Astrocyte of the spinal cord (primary cell): ENCODE measurements around the gene FAM151A.

ENCODE experiments used
- DNase-seq: peaks from one replicate; pipeline ENCODE4 v3.0.0; 2011; ENCODE audit warnings: low read depth, low spot score
- H3K4me3 ChIP-seq: 2 replicates; pipeline ENCODE4 v1.5.1; 2011; ENCODE audit warnings: low read depth, mild to moderate bottlenecking, low read length, moderate library complexity
- CTCF ChIP-seq: IDR thresholded peaks from 2 replicates; pipeline ENCODE4 v1.5.1; 2012; ENCODE audit warnings: low read depth, mild to moderate bottlenecking, low read length, inconsistent platforms
- in situ Hi-C: cut with HindIII; loops from 2 replicates; pipeline ENCODE4 v1.10.0; 2017; ENCODE audit warnings: low sequenced_read_pairs

Gene FAM151A

GRCh38 chr1:54614563-54614962 lies 8.8 kb downstream of the FAM151A start:
- no peak for DNase-seq
- no peak for TF ChIP-seq CTCF
- H3K4me3 ChIP-seq, result no peak overlapping the region
- in situ Hi-C loops, result no loop called here

- in situ Hi-C loops, result no loop called here
- DNase-seq, result no peak
- TF ChIP-seq CTCF, result no peak
- H3K4me3 ChIP-seq, result no peak overlapping the region
Measured at GRCh38 chr1:54614024-54614423, 9.3 kb downstream of the FAM151A start.

GRCh38 chr1:54611621-54612020 lies 11.7 kb downstream of the FAM151A start:
- in situ Hi-C loops, result no loop called here
- TF ChIP-seq CTCF, result no peak

GRCh38 chr1:54610601-54611580 lies 12.4 kb downstream of the FAM151A start:
- H3K4me3 ChIP-seq, result no peak overlapping the region
- no peak for TF ChIP-seq CTCF
- DNase-seq, result peak; percentile 40
- in situ Hi-C loops, result no loop called here

More at GRCh38 chr1:54611621-54612020, 11.7 kb downstream of the FAM151A start:
- DNase-seq, result no peak
- no peak overlapping the region for H3K4me3 ChIP-seq

- in situ Hi-C loops, result no loop called here
- no peak for TF ChIP-seq CTCF
Measured at GRCh38 chr1:54610048-54610447, 13.3 kb downstream of the FAM151A start.

GRCh38 chr1:54609301-54609921 lies 13.9 kb downstream of the FAM151A start:
- in situ Hi-C loops, result no loop called here
- no peak for DNase-seq

More at GRCh38 chr1:54610048-54610447, 13.3 kb downstream of the FAM151A start:
- H3K4me3 ChIP-seq, result no peak overlapping the region
- peak; percentile 9 for DNase-seq

More at GRCh38 chr1:54609301-54609921, 13.9 kb downstream of the FAM151A start:
- H3K4me3 ChIP-seq, result no peak overlapping the region
- no peak for TF ChIP-seq CTCF
